ENCODE data around the gene RALGAPA2. TPM values are rescaled to one million over a fixed set of nuclear protein-coding genes. Genes with fewer than 3 reads are reported as not detected.

RALGAPA2 gene
- total and polyA plus RNA-seq, 10 donors, result 1.2 to 55.2 (median 29.4) TPM

DNA sequence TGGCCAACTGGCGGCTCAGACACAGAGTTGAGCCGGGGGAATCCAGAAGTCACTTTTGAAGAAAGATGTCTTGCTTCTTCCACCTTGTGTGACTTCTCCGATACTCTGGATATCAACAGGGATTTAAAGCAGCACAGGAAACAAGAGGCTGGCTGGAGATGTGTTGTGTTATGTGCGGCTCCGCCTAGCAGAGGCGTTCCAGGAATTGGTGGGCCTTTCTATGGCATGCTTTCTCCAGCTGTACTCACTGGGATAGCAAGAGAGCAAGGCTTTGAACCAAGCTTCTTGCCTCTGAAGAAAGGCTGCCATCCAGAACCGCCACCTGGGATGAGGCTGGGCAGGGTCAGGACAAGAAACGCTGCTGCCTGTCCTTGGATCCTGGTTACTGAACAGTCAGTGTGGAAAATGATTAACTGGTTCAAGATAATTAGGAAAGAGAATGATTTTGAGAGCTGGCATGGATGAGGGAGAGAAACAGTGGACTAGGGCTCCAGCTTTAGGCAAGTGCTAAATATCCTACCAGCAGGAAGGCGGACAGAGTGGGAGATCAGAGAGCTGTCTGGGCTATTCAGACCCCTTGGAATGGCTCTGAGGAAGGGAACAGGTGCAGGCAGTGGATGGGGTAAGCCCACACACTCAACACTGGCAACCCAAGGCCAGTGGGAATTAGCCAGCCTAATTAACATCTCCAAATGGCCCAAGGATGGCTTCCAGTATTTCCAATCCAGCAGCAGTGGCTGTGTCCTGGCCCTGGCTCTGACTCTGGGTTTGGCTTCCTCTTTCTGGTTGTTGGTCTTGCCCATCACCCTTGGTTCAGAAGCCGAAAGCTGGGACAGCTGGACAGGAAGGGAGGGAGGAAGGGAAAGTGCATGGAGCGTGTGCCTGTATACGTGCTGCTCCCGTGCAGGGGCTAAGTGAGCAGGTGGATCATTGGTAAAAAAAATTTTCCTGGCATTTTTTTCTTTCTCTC lies 312.6 kb downstream of the RALGAPA2 start:
- WGBS, 5 donors, result 85 to 94% (median 86%) methylated on average over 13 of the region's 13 CpGs

DNA sequence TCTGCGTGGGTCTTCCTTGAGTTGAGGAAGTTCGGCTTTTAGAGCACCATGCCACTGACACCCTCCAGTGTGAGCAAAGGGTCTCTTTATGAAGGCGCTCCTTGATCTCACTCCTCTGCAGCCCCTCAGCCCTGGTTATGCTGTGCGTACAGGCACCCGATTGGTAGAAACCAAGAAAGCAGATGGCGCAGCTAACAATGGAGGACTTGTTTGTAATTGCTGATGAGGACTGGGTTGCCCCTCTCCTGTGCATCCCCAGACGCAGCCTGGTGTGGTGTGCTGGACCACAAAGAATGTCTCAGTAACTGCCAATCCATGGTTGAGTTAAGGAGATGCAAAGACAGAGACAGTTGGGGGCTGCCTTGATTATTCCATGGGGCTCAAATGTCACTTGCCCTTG lies 314.3 kb downstream of the RALGAPA2 start:
- Histone ChIP-seq H3K36me3 (peaks cover 0 to 99% (median 10%) of the 10 kb centered on the region in 6 donors), H3K4me3 (no peak overlapping the region), H3K9me3 (no peaks in the 10 kb centered on the region), H3K27me3 (replicated peaks in 1 of 7) (no peaks in the 10 kb centered on the region), H3K27ac (no peak overlapping the region), H3K4me1 (peaks cover 0 to 12% (median 4%) of the 10 kb centered on the region in 6 donors)
- 94 to 98% (median 96%) methylated on average over 7 of the region's 7 CpGs for WGBS, 5 donors
- no peak for DNase-seq
- TF ChIP-seq, protein P1, sequence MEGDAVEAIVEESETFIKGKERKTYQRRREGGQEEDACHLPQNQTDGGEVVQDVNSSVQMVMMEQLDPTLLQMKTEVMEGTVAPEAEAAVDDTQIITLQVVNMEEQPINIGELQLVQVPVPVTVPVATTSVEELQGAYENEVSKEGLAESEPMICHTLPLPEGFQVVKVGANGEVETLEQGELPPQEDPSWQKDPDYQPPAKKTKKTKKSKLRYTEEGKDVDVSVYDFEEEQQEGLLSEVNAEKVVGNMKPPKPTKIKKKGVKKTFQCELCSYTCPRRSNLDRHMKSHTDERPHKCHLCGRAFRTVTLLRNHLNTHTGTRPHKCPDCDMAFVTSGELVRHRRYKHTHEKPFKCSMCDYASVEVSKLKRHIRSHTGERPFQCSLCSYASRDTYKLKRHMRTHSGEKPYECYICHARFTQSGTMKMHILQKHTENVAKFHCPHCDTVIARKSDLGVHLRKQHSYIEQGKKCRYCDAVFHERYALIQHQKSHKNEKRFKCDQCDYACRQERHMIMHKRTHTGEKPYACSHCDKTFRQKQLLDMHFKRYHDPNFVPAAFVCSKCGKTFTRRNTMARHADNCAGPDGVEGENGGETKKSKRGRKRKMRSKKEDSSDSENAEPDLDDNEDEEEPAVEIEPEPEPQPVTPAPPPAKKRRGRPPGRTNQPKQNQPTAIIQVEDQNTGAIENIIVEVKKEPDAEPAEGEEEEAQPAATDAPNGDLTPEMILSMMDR (IDR thresholded peaks at IDR 0.05 in 8 of 11, conservative IDR thresholded peaks at IDR 0.05 in 3 of 11), result no peak
- TF ChIP-seq POLR2A (IDR thresholded peaks at IDR 0.05), result no peak
- no peak for TF ChIP-seq POLR2AphosphoS5 (IDR thresholded peaks at IDR 0.05)
- intact Hi-C loops (cut with DNase I; ENCODE audit: low total_unique reads), result no loop called here

More for the DNA sequence above, 312.6 kb downstream of the RALGAPA2 start:
- Histone ChIP-seq H3K9me3 (no peaks in the 10 kb centered on the region), H3K36me3 (peaks cover 0 to 100% (median 10%) of the 10 kb centered on the region in 6 donors), H3K27ac (no peak overlapping the region), H3K27me3 (replicated peaks in 1 of 7) (no peaks in the 10 kb centered on the region), H3K4me1 (no peaks in the 10 kb centered on the region), H3K4me3 (no peak overlapping the region)
- intact Hi-C loops (cut with DNase I; ENCODE audit: low total_unique reads), result no loop called here
- DNase-seq, result no peak
- TF ChIP-seq, protein P1 (IDR thresholded peaks at IDR 0.05 in 8 of 11, conservative IDR thresholded peaks at IDR 0.05 in 3 of 11), result no peak
- TF ChIP-seq POLR2AphosphoS5 (IDR thresholded peaks at IDR 0.05) (no peak), POLR2A (IDR thresholded peaks at IDR 0.05) (no peak)

DNA sequence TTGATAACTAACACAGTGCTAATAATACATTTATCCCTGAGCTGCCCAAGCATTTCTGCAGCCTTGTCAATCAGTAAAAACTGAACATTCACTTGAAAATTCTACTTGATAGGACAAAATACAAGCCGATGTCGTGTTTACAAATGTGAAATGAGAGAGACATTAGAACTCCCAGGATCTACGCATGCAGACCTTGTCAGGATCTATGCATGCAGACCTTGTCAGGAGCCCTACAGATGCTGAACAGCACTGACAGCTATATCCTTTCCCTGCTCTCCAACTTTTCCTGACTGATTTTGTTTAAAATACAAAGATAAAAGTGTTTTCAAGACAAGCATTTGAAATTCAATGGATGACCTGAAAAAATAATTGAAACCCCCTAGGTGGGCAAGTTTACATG lies 315.6 kb downstream of the RALGAPA2 start:
- WGBS, 5 donors, result 95 to 99% (median 96%) methylated on average over 3 of the region's 3 CpGs
- peaks cover 0 to 99% (median 14%) of the 10 kb centered on the region in 6 donors for H3K36me3 ChIP-seq

More for the DNA sequence above, 315.6 kb downstream of the RALGAPA2 start:
- peaks cover 0 to 23% (median 6%) of the 10 kb centered on the region in 6 donors for H3K4me1 ChIP-seq
- H3K27ac ChIP-seq, result no peak overlapping the region
- no peaks in the 10 kb centered on the region for H3K9me3 ChIP-seq
- no peak for TF ChIP-seq POLR2A (IDR thresholded peaks at IDR 0.05)
- TF ChIP-seq POLR2AphosphoS5 (IDR thresholded peaks at IDR 0.05), result no peak
- TF ChIP-seq, protein P1 (IDR thresholded peaks at IDR 0.05 in 8 of 11, conservative IDR thresholded peaks at IDR 0.05 in 3 of 11), result no peak
- H3K4me3 ChIP-seq, result no peak overlapping the region
- no peak for DNase-seq
- intact Hi-C loops (cut with DNase I; ENCODE audit: low total_unique reads), result no loop called here
- H3K27me3 ChIP-seq (replicated peaks in 1 of 7), result no peaks in the 10 kb centered on the region

Data from spleen (tissue), 11 donors.